GM19452 (cell line): ENCODE data around the gene FAM227B.
"Not testable (repeated sequence)": the region's sequence is repeated elsewhere in the genome, so short reads cannot be mapped to it uniquely, and the experiment has no call there.

Experiments
- ATAC-seq: cut with Tn5 transposase; IDR thresholded peaks from one replicate; pipeline ENCODE4 v1.9.1; 2021; ENCODE audit not compliant: unreplicated experiment

The FAM227B gene

GRCh38 chr15:49441356-49441755 is 179.3 kb downstream of the FAM227B start:
- ATAC-seq = no peak

- no peak for ATAC-seq
Measured at GRCh38 chr15:49439678-49440395, 180.8 kb downstream of the FAM227B start.

- no peak for ATAC-seq
Measured at GRCh38 chr15:49438962-49439631, 181.5 kb downstream of the FAM227B start.

GRCh38 chr15:49436751-49437150 is 183.9 kb downstream of the FAM227B start:
- no peak for ATAC-seq

- ATAC-seq = no peak
Measured at GRCh38 chr15:49435174-49435573, 185.4 kb downstream of the FAM227B start.

- ATAC-seq = no peak
Measured at GRCh38 chr15:49430046-49430445, 190.6 kb downstream of the FAM227B start.

GRCh38 chr15:49428409-49429095 is 192.1 kb downstream of the FAM227B start:
- no peak for ATAC-seq

GRCh38 chr15:49427372-49427771 is 193.2 kb downstream of the FAM227B start:
- no peak for ATAC-seq

GRCh38 chr15:49424954-49425353 is 195.7 kb downstream of the FAM227B start:
- ATAC-seq = no peak

- ATAC-seq = no peak
Measured at GRCh38 chr15:49423901-49424550, 196.6 kb downstream of the FAM227B start.

- no peak for ATAC-seq
Measured at GRCh38 chr15:49423021-49423420, 197.6 kb downstream of the FAM227B start, which contains the start of gene FGF7. TSS of gene FGF7 (plus strand) at chr15:49423242. CDS start at chr15:49424298, 1,056 bp downstream.

GRCh38 chr15:49421991-49422390 is 198.6 kb downstream of the FAM227B start:
- no peak for ATAC-seq

GRCh38 chr15:49418811-49419210 is 201.8 kb downstream of the FAM227B start:
- ATAC-seq = no peak

GRCh38 chr15:49415638-49416037 is 205.0 kb downstream of the FAM227B start:
- no peak for ATAC-seq

- no peak for ATAC-seq
Measured at GRCh38 chr15:49415149-49415548, 205.5 kb downstream of the FAM227B start.

GRCh38 chr15:49412797-49413196 is 207.8 kb downstream of the FAM227B start:
- ATAC-seq = no peak

GRCh38 chr15:49410641-49411040 is 210.0 kb downstream of the FAM227B start:
- ATAC-seq = no peak

- ATAC-seq = no peak
Measured at GRCh38 chr15:49406352-49407118, 214.1 kb downstream of the FAM227B start.

GRCh38 chr15:49402515-49403296 is 217.9 kb downstream of the FAM227B start:
- ATAC-seq = not testable (repeated sequence)

- ATAC-seq = no peak
Measured at GRCh38 chr15:49387471-49387870, 233.1 kb downstream of the FAM227B start.
